ENCODE data around the gene CTDSPL2.

DNA sequence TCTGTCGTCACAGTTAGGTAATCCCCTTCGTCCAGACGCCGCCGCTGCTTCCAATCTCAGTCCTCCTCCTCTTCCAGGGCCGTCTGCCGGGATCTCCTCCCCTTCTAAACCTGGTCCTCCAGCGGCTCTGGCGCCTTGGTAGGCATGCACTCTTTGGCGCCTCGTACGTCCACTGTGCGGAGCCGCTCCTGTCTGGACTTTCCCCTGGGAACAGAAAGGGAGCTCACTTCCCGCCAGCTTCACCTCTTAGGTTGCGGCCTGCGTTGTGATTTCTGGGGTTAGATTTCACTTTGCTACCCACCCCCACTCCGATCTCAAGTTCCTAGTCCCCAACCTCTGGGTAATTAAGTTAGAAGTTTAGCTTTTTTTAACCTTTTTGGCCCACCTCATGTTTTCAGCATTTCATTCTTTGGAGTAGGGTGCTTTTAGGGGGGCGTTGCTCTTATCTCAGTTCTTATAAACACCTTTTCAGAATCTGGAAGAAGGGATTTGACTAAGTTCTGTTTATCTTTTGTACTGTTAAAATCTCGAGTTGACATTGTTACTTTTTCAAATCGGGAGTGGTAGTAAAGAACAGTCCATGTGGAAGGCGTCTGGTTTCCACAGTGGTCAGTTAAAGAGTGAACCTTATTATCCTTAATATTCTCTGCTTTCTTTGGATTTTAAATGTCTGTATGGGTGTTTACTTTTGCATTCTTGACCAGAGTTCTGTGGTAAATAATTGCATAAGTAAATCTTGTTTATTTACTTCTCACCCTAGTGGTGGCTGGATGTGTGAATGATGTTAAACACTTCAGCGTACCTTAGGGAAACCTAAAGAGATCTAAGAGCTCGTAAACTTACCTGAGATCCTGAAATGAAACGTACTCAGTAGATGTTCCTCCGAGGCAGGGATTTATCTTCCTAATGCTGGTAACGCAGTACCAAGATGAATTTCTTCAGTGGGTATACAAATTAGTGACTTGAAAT, 611 bp downstream of the CTDSPL2 start:
- TF ChIP-seq, protein P1, sequence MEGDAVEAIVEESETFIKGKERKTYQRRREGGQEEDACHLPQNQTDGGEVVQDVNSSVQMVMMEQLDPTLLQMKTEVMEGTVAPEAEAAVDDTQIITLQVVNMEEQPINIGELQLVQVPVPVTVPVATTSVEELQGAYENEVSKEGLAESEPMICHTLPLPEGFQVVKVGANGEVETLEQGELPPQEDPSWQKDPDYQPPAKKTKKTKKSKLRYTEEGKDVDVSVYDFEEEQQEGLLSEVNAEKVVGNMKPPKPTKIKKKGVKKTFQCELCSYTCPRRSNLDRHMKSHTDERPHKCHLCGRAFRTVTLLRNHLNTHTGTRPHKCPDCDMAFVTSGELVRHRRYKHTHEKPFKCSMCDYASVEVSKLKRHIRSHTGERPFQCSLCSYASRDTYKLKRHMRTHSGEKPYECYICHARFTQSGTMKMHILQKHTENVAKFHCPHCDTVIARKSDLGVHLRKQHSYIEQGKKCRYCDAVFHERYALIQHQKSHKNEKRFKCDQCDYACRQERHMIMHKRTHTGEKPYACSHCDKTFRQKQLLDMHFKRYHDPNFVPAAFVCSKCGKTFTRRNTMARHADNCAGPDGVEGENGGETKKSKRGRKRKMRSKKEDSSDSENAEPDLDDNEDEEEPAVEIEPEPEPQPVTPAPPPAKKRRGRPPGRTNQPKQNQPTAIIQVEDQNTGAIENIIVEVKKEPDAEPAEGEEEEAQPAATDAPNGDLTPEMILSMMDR (conservative IDR thresholded peaks at IDR 0.05 in 1 of 2, IDR thresholded peaks at IDR 0.05 in 1 of 2; ENCODE audit: extremely low read depth in 1 of 2, insufficient read depth in 1 of 2, low read depth in 1 of 2, low read length in 2 of 2), result peak in 1 of 2 donors; percentile 18
- TF ChIP-seq EZH2 (IDR thresholded peaks at IDR 0.05; ENCODE audit: borderline replicate concordance, low read length), result no peak

Data from mammary epithelial cell (primary cell).